ENCODE data around the gene C21orf91.
"Not testable (repeated sequence)": the region's sequence is repeated elsewhere in the genome, so short reads cannot be mapped to it uniquely, and the experiment has no call there.

Gene C21orf91

DNA sequence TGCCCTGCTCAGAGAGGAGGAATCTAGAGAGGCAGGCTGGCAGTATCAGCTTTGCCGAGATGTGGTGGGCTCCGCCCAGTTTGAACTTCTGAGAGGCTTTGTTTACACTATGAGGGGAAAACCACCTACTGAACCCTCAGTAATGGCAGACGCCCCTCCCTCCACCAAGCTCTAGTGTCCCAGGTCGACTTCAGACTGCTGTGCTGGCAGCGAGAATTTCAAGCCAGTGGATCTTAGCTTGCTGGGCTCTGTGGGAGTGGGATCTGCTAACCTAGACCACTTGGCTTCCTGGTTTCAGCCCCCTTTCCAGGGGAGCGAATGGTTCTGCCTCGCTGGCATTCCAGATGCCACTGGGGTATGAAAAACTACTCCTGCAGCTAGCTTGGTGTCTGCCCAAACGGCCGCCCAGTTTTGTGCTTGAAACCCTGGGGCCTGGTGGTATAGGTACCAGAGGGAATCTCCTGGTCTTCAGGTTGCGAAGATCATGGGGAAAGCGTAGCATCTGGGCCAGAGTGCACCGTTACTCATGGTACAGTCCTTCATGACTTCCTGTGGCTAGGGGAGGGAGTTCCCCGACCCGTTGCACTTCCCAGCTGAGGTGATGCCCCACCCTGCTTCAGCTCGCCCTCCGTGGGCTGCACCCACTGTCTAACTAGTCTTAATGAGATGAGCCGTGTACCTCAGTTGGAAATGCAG, 43.6 kb downstream of the C21orf91 start:
- no peak overlapping the region for H3K27ac ChIP-seq
- TF ChIP-seq, protein P1, sequence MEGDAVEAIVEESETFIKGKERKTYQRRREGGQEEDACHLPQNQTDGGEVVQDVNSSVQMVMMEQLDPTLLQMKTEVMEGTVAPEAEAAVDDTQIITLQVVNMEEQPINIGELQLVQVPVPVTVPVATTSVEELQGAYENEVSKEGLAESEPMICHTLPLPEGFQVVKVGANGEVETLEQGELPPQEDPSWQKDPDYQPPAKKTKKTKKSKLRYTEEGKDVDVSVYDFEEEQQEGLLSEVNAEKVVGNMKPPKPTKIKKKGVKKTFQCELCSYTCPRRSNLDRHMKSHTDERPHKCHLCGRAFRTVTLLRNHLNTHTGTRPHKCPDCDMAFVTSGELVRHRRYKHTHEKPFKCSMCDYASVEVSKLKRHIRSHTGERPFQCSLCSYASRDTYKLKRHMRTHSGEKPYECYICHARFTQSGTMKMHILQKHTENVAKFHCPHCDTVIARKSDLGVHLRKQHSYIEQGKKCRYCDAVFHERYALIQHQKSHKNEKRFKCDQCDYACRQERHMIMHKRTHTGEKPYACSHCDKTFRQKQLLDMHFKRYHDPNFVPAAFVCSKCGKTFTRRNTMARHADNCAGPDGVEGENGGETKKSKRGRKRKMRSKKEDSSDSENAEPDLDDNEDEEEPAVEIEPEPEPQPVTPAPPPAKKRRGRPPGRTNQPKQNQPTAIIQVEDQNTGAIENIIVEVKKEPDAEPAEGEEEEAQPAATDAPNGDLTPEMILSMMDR (conservative IDR thresholded peaks at IDR 0.05), result no peak

GRCh38 chr21:17775021-17775420, 44.1 kb downstream of the C21orf91 start:
- not testable (repeated sequence) for H3K27ac ChIP-seq

DNA sequence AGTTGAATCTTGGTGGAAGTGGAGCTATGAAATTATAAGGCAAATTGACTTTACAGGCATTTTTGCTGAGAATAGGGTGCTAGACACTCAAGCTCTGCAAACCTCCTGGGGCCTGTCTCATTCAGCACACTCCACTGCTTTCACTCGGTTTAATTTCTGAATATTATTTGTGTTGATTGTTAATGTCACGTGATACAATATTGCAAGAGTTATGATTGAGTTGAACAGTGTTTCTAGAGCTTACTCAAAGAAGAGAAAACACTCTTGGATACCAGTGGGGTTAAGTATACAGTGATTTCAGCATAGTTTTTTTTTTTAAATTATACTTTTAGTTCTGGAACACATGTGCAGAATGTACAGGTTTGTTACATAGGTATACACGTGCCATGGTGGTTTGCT, 49.7 kb downstream of the C21orf91 start:
- H3K27ac ChIP-seq, result peak overlapping the region; percentile 22; the same call in 1 of the 2 replicates
- TF ChIP-seq, protein P1 (conservative IDR thresholded peaks at IDR 0.05), result no peak

DNA sequence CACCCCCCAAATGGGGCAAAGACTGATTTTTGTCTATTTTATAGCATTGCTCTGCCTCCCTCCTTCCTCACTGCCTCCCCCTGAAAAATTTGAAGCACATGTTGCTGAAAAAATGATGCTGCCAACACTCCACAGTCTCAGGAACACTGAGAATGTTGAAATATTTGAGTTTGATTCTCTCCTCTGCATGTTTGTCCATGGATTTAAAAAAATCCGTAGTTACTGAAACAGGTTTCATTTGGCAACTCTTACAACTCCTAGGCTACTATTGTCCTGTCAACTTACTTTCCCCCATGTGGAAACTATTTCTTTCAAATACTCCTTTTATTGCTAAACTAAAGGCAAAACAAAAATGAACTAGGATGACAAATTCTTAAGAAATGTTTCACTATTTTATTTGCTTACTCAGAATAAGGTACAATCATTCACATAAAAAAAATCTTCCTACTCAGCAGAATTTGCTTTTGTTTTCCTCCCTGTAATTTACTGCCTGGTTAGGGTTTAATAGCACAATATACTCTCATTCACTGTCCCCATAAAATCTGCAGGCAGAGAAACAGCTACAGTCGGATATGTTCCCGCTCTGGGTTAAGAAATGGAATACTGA, 50.2 kb downstream of the C21orf91 start:
- peak overlapping the region; percentile 22; the same call in 1 of the 2 replicates for H3K27ac ChIP-seq
- TF ChIP-seq, protein P1 (conservative IDR thresholded peaks at IDR 0.05), result no peak

- TF ChIP-seq, protein P1 (conservative IDR thresholded peaks at IDR 0.05), result no peak
Measured at GRCh38 chr21:17765207-17765606, 53.9 kb downstream of the C21orf91 start.

DNA sequence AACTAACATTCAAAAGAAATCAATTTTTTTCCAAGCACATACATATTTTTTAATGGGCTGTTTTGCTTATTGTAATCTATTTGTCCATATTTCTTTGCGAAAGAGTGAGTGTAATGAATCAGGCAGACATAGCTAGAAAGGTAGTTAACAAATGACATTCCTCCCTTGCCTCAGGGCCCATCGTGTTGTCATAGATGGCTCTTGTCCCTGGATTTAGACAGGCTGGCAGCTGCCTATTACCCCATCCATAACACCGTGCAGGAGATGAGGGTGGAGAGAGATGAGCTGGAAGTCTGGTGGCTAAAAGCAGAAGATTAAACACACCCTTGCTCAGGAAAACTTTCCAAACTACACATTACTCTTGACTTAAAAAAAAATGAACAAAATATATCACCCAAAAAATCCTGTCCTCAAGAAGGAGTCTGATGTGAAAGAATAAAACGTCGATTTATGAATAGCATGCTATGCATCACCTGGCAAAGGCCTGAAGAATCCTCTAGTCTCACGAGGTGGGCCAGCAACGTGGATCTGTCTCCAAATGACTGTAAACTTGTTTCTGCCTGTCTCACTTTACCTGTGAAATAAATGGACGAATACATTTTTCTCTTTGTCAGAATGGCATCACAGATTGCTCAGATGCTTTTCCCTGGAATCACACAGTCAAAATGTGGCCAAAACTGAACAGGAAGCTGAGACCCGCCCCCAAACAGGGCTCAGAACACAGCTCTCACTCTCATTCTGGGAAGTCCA, 55.7 kb downstream of the C21orf91 start:
- no peak overlapping the region for H3K27ac ChIP-seq
- TF ChIP-seq, protein P1 (conservative IDR thresholded peaks at IDR 0.05), result no peak

More at GRCh38 chr21:17765207-17765606, 53.9 kb downstream of the C21orf91 start:
- no peak overlapping the region for H3K27ac ChIP-seq

DNA sequence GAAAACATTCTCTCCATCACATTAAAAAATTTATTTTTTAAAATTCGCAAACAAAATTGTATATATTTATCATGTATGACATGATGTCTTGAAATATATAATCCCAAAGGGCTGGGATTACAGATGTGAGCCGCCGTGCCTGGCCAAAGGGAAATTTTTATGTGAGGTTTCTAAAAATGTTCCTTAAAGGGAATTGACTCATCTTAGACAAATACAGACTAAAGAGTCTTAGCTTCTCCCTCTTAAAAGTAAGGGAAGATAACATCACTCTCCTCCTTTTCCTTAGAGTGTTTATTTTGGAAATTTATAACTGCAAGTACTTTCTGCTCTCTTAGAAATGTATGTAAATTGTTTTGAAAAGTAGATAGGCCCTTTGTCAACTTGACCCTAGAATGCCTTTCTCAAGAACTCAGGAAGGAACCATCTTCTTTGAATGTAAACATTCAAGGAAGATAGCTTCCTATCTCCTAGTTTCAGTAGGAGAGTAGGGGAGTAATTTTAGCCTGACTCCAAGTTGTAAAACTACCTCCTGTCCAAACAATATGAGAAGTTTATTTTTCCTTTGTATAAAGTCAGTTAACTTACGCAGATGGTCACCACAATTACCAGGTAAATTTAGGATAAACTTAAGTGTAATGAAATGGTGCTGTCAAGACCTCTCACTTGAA, 59.5 kb downstream of the C21orf91 start:
- H3K27ac ChIP-seq, result peak overlapping the region; percentile 19; the same call in 1 of the 2 replicates
- TF ChIP-seq, protein P1 (conservative IDR thresholded peaks at IDR 0.05), result no peak

Data from VCaP (cell line).